Muscle of back (tissue), 11 donors: Measurements from ENCODE around the gene ZNF407. TPM values are rescaled to one million over a fixed set of nuclear protein-coding genes. Genes with fewer than 3 reads are reported as not detected.

Experiments
- DNase-seq, 3 donors: peaks; one replicate each; pipeline versions ENCODE4 v3.0.0 to v3.0.0-alpha.2; 2013
- polyA plus RNA-seq, 10 donors: library from polyadenylated mRNA; unstranded; fragments of 120-200 nt; gene quantifications; one replicate each; pipeline ENCODE4 v1.2.1, GENCODE V29; 2013; ENCODE audit not compliant: insufficient read length in 10 of 10

The ZNF407 gene
- polyA plus RNA-seq, 10 donors: 4.8 to 7.5 (median 6.0) TPM

DNA sequence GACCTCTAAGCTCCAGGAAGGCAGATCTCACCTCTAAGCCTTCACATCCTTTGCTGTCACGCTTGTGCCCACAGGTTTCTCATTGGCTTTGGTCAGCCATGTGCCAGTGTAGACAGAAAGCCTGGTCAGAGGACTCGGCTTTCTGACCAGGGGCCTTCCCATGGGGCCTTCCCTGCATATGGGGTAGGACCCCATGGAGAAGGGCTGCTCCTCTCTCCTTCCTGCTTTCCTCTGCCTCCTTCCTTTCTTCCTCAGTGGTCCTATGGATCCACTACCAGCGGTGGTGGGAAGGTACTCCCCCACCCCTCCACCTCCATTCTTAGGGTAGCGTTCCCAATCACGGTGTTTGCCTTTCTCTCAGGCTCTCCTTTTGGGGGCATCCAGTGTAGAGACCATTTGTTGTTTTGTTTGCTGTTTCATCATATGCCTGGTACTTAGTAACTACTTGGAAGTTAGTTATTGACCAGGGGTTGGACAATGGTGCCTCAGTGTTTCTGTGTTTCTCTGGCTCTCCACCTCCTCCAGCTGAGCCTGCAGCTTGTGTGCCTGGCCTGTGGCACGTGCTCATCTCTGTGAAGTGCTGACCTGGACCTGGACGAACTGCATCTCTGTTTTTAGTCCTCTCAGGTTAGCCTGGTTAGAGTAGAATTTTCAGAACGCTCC, 71.6 kb downstream of the ZNF407 start:
- DNase-seq: no peak

- DNase-seq: no peak
Measured at GRCh38 chr18:74672371-74672770, 74.7 kb downstream of the ZNF407 start.

- DNase-seq: no peak
Measured at GRCh38 chr18:74674487-74674886, 76.8 kb downstream of the ZNF407 start.

- no peak for DNase-seq
Measured at GRCh38 chr18:74679006-74679678, 81.5 kb downstream of the ZNF407 start.

DNA sequence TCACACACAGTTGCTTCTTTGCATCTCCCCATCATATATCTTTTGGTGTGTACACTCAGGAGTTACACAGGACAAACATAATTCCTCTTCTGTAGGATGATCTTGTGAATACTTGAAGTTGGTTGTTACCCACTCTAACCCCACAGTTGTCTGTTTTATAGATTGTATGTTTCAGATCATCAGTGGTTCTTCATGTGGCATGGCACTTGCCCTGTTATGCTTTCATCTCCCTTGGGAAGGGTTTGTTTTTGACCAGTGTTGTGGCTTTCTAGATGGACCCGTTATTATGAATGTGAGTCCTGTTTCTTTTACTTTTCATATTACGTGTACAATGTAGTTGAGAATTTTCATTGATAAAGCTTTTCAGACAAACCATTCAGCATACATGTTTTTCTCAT, 82.0 kb downstream of the ZNF407 start:
- DNase-seq: no peak

DNA sequence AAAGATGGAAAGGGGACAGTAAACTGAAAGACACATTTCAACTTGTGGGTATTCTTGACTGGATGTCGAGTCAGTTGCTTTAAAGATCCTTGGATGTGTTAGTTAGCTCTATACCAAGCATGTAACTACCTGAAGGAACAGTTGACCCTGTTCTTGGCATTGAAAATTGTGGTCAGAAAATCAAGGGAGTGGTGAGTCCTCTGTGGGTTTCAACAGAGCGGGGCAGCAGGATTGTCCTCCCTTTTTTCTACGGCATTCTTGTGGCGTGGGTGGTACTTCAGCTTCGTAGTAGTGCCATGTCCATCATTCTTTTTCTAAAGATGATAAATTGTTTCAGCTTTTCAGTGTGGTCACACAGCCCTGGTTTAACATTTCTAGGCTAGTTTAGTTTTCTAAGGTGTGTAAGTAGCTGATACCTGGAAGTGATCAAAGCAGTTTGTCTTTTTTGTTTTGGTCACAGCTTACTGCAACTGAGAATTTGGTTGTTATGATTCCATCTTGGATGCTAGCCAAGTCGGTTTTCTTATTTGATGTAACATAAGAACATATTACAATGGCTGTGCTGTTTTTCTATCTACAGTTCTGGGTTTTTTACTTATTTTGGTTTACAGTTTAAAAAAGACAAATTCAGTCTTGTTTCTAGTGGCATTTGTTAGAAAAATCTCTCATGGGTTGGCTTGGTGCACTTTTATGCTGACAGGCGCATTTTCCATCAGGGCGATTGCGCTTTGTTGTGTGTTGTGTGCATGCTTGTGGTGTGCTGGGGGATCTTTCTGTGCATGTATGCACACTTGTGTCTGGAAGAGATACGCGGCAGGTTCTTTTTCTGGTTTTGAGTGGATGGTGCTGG, 84.7 kb downstream of the ZNF407 start:
- DNase-seq: no peak

- peak in 1 of 3 donors; percentile 7 for DNase-seq
Measured at GRCh38 chr18:74682991-74683297, 85.3 kb downstream of the ZNF407 start.

GRCh38 chr18:74683573-74683972, 85.9 kb downstream of the ZNF407 start:
- no peak for DNase-seq

DNA sequence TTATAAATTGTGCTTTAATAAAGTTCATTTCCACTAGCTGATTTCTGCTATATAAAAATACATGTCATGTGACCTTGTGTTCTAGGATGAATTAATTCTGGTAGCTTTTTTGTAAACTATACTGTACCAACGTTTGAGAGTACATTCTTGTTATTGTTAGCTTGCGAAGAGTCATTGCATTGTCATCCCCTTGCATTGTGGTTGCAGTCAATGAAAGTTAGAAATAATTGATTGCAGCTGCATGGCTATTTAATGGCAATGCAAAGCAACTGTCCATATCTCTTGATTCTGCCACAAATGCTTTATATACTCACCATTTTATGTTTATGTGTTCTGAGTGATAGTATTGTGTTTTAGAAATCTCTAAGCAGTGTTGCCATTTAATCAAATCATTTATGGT, 91.6 kb downstream of the ZNF407 start:
- DNase-seq: peak in 1 of 3 donors; percentile 43

DNA sequence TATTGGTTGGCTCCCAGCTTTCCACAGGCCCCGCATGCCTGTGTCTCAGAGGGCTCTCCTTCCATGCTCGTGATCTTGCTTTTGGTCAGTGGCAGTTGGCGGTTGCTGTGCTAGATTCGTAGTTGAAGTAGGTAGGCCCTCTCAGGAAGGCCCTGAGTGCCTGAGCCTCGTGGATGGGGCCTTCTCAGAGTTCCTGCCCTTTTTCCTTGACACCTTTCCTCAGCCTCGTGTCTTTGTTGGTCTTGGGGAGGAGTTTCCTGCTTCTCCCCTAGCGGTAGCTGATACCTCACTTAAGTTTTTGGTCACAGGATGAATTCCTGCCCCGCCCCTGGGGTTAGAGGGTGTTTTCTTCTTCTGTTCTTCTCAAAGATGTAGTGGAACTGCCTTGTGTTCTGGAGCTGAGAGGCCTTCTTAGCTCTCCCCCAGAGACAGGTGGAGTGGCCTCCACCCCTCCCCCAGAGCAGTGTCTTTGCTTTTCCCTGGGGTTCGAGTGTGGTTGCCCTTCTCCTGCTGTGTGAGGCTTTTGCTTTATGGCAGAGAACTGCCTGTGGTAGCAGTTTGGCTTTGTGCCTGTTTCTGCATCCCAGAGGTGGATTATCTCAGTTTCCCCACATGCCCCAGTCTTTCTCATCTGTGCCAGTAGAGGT, 94.8 kb downstream of the ZNF407 start:
- DNase-seq: no peak

GRCh38 chr18:74694436-74694835, 96.8 kb downstream of the ZNF407 start:
- no peak for DNase-seq

DNA sequence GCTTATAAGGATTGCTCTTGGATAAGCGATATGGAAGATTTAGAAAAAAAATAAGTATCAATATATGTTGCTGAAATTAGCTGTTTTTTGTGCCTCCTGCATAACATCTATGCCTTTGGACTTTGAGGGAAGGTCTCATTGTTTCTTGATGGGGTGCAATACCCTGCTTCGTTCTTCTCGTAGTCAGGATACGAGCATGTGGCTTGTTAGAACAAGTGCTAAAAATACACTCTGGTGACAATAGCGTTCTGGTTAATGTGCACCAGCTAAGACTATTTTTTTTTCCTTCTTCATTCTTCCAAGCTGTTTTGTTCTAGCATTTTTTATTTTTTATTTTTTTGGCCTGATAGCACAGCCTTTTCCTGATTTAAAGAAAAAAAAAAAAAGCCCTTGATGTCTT, 97.5 kb downstream of the ZNF407 start:
- no peak for DNase-seq

DNA sequence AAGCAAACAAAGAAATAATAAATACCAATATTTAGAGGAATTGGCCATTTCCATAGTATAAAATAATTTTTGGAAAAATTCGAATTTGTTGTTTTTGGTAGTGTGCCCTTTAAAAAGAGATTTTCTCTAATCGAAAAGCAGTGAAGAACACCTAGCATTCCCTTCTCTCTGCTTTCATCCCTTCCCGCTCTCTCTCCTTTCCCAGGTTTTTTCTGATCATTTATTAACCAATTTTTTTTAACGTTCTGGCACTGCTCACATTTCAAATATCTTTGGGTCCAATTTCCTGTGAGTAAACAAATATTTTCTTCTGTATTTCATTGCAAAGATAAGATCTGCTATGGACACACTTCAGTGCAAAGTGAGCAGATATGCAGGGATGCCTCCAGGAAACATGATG, 101.2 kb downstream of the ZNF407 start:
- DNase-seq: no peak

DNA sequence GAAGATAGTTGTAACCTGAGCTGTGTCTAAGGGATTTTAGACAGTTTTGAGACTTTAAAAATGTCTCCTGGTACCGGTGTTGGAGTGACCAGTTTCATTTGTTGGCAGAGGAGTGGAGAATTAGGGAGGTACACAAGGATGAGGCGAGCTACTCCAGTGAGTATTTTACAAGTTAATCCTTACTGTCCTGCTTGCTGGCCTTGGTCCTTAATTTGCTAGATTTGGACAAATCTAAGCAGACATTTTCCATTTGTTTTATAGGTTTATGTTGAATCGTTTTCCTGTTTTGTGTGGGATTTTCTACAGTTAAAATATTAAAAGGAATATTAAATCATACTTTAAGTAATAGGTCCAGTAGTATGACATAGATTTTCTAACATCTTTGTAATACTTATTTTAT, 101.8 kb downstream of the ZNF407 start:
- DNase-seq: peak in 1 of 3 donors; percentile 8

GRCh38 chr18:74702950-74703349, 105.3 kb downstream of the ZNF407 start:
- no peak for DNase-seq

DNA sequence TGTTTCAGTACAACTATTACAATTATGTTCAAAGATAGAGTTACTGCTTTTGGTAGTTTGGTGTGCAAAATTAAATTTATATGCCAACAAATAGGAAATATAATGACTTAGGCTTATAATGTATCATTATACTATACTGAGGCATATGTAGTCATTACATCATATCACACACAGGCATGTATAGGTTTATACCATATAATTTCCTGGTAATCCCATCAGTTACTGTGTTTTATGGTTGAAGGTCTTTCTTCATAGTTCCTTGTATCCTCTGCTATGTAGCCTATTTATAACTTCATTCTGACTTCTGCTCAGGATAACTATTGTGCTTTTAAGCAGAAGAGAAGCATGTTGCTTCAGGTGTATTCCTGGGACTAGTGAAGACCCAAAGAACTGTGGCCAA, 110.5 kb downstream of the ZNF407 start:
- no peak for DNase-seq

DNA sequence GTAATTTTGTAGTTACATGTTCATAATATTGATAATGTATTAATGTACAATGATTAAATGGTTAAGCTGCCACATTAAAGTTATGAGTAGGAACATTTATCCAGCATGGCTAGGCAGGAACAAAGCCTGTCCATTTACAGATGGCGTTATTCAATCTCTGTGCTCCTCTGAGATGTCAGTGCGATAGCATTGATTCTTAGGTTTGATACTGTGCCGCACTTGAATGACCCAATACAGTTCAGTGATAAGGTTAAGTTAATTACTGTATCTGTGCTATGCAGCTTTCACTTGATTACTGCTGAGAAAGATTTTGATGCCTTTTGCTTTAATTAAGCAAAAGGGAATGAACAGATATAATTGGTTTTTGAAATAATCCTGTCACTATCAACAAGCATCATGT, 111.8 kb downstream of the ZNF407 start:
- no peak for DNase-seq

GRCh38 chr18:74714120-74714519, 116.5 kb downstream of the ZNF407 start:
- DNase-seq: no peak

- no peak for DNase-seq
Measured at GRCh38 chr18:74714791-74715190, 117.1 kb downstream of the ZNF407 start.

DNA sequence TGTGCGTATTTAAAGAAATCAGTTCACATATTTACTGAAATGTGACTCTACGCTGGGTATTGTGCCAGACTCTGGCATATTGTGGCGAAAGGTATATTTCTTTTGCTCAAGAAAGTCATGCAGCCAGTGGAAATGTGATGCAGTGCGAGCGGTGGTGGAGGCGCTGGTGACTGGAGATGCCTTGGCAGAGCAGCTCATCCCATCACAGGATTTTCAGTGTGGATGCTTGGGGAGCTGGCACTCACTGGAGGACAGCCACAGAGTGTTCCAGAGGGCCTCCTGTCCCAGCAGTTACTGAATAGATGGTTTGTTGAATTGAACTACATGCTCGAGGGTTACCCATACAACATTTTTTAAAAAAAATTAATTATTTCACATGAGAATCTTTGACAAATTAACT, 117.6 kb downstream of the ZNF407 start:
- no peak for DNase-seq

DNA sequence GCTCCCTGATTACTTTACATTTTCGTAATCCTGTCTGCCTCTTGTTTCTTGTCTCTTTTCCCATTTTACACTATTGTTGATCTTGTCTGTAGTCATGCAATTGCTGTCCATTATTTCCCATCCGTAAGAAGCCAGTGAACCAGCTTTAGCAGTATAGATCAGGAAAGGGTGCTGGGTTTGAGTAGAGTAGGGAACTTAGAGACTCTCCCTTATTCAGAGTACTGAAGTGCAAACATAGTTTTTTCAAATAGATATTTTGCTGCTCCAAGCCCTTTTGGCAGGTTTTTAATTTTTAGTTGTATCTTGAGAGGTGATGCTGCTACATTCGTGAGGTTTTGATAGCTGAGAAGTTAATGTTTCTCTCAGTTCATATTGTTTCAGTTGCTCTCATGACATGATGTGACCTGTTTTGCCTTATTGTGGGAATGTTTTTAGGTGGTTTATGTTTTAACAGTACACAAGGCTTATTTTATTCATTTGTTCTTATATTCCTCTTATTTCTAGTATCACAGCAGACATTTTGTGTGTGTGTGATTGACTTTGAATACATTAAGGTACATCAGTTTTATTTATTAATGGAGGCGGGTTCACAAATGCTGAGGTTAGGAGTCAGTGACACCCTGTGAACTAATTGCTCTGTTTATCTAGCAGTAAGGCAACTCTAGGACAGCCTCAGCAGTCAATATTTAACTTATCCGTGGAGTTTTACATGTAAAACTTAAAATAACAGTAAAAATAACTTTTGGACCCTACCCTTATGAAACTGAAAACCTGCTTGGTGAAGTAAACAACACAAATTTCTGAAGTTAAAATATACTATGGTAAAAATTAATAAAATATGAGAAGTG, 118.4 kb downstream of the ZNF407 start:
- DNase-seq: no peak

- no peak for DNase-seq
Measured at GRCh38 chr18:74718312-74718711, 120.6 kb downstream of the ZNF407 start.
